ENCODE results near the gene ZFYVE9.
"Not testable (repeated sequence)": the region's sequence is repeated elsewhere in the genome, so short reads cannot be mapped to it uniquely, and the experiment has no call there.

Gene ZFYVE9

DNA sequence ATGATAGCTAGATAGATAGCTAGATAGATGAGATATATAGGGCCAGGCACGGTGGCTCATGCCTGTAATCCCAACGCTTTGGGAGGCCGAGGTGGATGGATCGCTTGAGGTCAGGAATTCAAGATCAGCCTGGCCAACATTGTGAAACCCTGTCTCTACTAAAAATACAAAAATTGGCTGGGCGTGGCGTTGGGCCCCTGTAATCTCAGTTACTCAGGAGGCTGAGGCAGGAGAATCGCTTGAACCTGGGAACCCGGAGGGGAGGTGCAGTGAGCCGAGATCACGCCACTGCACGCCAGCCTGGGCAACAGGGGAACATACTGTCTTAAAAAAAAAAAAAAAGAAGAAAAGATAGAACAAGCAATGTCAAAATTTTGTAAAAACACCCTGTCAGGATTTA lies 8.6 kb downstream of the ZFYVE9 start:
- not testable (repeated sequence) for FAIRE-seq

DNA sequence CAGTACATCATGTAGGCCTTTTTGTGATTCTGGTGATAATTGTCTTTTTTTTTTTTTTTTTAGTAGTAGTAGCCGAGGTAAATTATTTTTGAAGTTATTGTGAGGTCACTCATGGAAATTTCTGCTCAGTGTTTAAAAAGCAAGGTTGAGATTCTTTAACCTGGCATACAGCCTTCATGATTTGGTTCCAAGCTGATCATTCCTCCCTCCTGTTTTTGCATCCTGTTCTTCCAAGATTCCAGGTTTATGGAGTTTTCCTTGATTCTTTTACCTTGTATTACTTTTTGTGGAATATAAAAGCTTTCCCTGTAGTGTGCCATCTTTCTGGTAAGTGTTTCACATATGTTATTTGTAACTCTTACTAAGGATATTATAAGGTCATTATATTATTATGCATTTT lies 9.1 kb downstream of the ZFYVE9 start:
- FAIRE-seq, result no peak

DNA sequence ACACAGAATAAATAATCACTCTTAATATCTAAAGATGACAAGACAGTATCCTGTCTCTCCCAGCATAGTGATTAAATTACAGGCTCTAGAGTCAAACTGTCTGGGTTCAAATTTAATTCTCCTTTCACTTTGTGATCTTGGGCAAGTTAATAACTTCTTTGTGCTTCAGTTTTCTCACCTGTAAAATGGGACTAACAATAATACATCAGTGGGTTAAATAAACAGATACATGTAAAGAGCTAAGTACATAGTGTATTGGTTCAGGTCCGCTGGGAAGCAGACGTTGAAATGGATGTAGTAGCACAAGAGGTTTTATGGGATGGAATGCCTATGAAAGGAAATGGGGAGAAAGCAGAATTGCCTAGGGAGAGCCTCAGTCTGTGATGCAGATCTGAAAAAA lies 10.7 kb downstream of the ZFYVE9 start:
- FAIRE-seq, result no peak

DNA sequence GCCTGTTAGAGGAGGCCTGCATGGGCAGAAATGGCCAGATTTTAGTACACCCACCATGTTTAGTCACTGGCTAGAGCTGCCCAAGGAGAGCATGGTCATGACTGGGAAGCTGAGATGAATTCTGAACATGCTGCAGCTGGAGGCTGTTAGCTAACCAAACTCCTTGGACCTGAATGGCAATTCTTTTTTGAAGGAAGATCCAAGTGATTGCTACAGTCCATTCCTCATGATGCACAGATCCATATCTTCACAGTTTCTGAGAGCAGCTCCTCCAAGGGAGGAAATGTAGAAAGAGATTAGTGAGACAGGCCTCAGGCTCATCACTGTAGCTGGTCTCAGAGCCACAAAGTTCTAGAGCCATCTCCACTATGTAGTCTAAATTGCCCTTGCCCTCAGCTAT lies 11.1 kb downstream of the ZFYVE9 start:
- FAIRE-seq, result no peak

DNA sequence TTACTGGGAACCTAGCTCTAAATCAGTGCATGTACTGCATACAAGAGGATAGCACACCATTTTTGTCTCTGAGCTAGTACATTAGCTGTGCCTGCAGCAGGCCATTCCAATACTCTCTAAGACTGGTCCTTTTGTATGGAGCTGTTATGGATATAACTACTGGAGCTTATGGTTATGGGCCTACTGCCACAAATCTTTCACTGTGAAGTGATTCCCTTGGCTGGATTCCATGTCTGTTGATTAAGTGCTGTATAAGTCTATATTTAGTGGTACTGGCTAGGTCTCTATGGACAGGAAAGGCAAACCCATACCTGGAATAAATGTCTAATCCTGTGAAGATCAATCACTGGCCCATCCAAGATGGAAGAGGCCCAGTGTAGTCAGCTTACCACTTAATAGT lies 12.0 kb downstream of the ZFYVE9 start:
- FAIRE-seq, result no peak

DNA sequence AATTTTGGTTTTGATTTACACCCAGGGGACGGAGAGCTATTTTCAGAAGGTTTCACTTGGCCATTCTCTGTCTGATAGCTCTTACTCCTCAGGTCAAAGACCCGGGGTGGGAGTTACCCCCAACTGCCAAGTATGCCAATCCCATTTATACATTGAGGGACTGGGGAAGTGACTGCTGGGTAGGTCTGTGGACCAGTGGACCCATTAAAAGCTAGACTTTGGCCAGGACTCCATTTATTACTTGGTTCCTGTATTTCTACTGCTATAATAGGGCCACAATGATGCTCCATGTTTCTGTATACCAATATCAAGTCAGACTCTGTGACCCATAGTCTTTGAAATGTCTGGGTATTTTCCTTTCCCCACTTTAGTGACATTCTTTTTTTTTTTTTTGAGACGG lies 14.6 kb downstream of the ZFYVE9 start:
- no peak for FAIRE-seq

DNA sequence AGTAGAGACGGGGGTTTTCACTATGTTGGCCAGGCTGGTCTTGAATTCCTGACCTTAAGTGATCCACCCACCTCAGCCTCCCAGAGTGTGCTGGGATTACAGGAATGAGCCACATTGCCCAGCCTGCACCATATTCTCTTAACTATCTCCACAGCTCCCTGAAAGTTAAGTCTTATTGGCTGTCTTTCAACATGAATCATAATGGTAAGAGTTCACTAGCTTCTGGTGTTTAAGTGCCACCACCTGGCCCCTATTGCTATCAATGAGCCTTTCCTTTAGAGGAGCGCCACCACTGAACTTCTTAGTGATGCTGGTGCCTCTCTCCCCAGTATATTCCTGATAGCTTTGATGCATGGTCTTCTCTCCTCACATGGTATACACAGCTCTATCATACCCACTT lies 15.7 kb downstream of the ZFYVE9 start:
- FAIRE-seq, result no peak

DNA sequence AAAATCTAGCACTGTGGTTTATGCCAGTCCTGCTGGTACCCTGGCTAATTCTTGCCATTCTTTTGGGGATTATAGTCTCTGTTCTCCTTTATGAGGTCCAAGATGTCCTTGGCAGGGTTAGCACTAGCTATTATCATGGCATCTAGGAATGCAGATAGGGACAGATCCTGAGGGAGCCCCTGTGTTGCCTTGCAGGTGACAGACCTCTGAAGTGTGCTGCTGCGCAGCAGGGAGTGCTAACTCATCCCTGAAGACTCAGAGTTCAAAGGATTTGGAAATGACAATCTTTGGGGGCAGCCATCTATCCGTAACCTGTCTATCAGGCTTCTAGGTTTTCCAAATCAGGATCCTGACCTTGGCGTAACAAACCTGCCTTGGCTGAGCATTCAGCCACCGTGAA lies 16.3 kb downstream of the ZFYVE9 start:
- FAIRE-seq, result no peak

DNA sequence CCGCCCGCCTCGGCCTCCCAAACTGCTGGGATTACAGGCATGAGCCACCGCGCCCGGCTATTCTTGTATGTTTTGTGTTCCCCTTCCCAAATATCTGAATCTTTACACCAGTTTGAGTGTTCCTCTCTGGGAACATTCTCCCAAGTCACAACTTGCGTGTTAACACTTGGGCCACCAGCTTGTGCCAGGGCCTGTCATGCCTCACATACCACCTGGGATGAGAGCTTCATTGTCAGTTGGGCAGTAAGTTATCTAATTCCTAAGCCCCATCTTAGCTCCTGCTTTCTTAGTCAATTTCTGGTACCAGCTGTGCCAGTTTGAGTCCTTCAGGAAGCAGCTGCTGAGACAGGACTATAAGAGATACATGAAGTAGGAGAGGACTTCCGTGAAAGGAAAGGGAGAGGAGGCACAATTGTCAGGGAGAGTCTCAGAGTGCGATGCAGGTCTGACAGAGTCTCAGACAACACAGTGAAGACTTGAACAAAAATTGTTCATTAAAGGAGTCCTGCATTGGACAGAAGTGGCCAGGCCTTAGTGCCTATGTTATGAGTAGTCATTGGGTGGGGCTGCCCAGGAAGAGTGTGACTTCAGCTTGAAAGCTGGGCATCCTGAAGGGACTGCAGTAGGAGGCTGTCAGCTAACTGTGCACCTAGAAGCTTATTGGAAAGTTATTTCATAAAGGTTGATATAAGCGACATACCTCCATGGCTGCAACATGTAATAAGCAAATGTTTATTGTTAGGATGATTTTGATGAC lies 17.3 kb downstream of the ZFYVE9 start:
- FAIRE-seq, result no peak

DNA sequence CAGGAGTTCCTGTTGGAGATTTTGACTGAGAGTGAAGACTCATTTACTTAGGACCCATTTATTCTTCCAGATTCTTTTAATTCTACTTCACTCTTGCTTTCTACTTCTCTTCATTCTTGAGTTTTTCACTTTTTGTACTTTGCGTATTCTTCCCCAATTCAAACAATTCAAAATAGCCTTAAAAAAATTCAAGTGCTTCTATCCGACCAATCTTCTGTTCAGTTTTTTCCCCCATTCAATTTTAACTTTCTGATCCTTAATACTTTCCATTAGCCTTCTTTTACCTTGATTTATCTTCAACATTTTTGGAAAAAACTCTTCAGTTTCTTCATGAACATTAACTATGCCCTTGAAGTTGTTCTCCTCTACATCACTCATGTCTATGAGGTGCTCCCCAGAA lies 21.1 kb downstream of the ZFYVE9 start:
- FAIRE-seq, result no peak

DNA sequence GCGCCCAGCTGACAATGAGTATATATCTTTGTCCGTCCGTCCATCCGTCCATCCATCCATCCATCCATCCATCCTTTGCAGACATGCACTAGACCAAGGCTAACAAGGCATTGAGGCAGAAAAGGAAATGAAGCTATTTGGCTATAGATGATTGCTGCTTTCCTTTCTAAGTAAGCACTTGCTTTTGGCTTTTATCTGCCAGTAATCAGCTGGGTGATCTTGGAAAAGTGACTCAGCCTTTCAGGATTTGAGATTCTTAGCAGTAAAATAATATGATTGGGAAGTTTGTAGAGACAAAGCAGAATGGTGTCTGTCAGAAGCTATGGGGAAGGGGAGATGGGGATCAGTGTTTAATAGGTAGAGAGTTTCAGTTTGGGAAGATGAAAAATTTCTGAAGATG lies 22.7 kb downstream of the ZFYVE9 start:
- no peak for FAIRE-seq

DNA sequence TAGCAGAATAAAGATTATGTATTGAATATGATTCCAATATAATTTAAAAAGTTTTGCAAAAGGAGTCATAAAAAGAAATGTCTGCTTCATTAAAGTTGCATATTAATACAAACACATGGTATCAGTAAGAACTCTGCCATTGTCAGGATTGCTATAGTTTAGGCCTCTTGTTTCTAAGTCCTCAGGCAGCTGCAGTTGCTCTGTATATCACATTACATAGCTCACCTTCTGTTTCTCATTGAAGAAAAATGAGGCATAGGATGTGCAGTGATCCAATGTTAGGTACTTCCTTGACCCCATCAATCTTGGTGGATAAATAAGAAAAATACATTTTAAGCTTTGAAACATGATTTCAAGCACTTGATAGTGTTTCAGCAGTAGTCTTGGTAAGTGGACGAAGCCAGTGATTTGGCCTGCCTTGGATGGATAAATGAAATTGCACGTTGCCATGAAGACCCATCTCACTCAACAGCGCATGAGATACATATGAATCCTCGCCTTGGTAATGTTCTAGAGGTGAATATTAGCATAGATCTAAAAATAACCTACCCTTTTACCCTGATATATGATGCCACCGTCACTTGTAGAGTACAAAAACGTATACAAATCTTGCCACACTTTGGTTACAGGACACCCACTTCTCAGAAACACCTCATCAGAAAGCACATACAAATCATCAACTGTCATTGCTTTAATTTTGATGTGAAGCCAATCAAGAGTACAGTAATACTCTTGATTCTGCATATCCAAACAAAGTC lies 25.3 kb downstream of the ZFYVE9 start:
- FAIRE-seq, result no peak

DNA sequence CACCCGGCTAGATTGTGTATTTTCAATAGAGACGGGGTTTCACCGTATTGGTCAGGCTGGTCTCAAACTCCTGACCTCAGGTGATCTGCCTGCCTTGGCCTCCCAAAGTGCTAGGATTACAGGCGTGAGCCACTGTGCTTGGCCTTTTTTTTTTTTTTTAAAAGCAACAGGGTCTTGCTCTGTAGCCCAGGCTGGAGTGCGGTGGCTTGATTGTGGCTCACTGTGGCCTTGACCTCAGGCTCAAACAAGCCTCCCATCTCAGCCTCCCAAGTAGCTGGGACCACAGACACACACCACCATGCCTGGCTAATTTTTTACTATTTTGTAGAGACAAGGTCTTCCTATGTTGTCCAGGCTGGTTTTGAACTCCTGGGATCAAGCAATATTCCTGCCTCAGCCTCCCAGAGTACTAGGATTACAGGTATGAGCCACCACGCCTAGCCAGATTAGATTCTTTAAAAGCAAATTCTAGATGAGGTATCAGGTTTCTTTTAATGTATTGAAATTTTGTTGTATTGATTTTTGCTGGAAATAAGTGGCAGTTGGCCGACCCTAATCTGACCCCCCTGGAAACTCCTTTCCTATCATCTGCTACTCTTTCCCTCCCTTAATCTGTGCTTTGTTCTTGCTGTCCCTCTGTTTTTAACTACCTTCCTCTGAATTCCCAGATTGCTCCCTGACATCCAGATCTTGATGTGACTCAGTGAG lies 26.6 kb downstream of the ZFYVE9 start:
- no peak for FAIRE-seq

DNA sequence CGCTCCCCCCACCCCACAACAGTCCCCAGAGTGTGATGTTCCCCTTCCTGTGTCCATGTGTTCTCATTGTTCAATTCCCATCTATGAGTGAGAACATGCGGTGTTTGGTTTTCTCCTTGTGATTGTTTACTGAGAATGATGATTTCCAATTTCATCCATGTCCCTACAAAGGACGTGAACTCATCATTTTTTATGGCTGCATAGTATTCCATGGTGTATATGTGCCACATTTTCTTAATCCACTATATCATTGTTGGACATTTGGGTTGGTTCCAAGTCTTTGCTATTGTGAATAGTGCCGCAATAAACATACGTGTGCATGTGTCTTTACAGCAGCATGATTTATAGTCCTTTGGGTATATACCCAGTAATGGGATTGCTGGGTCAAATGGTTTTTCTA lies 29.3 kb downstream of the ZFYVE9 start:
- FAIRE-seq, result not testable (repeated sequence)

DNA sequence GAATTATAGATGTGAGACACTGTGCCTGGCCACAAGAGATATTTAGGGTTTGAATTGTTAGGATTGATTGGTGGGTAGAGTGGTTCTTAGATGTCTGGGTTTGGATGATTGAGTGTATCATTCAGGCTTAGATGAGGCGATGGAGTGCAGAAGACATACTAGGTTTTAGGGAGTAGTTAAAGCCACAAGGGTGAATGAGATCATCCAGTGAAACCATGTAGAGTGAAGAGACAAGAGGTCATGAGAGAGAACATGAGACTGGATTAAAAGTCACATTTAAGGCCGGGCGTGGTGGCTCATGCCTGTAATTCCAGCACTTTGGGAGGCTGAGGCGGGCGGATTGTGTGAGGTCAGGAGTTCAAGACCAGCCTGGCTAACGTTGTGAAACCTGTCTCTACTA lies 37.2 kb downstream of the ZFYVE9 start:
- FAIRE-seq, result no peak

DNA sequence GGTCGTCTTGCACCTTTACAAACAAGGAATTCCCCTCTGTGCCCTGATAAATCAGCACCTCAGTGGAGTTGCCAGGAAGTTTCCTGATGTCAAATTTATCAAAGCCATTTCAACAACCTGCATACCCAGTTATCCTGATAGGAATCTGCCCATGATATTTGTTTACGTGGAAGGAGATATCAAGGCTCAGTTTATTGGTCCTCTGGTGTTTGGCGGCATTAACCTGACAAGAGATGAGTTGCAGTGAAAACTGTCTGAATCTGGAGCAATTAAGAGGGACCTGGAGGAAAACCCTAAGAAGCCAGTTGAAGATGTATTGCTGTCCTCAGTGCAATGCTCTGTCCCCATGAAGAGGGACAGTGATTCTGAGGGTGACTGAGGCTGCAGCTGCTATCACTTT lies 38.3 kb downstream of the ZFYVE9 start:
- no peak for FAIRE-seq

DNA sequence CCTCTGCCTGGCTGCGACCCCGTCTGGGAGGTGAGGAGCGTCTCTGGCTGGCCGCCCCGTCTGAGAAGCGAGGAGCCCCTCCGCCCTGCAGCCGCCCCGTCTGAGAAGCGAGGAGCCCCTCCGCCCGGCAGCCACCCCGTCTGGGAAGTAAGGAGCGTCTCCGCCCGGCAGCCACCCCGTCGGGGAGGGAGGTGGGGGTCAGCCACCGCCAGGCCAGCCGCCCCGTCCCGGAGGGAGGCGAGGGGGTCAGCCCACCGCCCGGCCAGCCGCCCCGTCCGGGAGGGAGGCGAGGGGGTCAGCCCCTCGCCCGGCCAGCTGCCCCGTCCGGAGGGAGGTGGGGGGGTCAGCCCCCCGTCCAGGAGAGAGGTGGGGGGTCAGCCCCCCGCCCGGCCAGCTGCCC lies 39.9 kb downstream of the ZFYVE9 start:
- not testable (repeated sequence) for FAIRE-seq

DNA sequence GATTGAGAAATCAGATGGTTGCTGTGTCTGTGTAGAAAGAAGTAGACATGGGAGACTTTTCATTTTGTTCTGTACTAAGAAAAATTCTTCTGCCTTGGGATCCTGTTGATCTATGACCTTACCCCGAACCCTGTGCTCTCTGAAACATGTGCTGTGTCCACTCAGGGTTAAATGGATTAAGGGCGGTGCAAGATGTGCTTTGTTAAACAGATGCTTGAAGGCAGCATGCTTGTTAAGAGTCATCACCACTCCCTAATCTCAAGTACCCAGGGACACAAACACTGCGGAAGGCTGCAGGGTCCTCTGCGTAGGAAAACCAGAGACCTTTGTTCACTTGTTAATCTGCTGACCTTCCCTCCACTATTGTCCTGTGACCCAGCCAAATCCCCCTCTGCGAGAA lies 40.4 kb downstream of the ZFYVE9 start:
- FAIRE-seq, result not testable (repeated sequence)

DNA sequence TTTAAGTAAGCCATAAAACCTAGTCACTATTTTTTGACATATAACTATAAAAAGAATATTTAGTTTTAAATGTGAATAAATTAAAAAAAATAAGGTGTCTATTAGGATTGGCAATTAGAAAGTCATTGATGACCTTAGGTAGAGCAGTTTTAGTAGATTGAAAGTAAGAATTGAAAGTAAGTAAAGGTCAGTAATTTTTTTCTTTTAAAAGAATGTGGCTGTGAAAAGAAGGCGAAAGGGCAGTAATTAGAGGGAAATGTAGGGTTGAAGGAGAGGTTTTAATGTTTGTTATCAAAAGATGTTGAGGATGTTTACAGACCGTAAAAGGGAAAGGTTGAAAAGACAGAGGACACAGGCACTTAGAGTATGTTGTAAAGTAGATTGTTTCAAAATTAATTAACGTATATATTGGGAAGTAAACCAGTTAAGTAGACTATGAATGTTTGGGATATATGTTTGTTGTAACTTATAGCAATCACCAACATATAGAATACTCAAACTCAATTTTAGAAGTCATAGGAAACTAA lies 41.0 kb downstream of the ZFYVE9 start:
- FAIRE-seq, result no peak

DNA sequence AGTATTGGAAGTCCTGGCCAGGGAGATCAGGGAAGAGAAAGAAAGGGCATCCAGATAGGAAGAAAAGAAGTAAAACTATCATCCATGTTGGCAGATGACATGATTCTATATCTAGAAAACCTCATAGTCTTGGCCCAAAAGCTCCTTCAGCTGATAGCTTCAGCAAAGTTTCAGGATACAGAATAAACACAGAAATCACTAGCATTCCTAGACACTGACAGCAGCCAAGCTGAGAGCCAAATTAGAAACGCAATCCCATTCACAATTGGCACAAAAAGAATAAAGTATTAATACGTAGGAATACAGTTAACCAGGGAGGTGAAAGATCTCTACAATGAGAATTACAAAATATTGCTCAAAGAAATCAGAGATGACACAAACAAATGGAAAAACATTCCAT lies 44.6 kb downstream of the ZFYVE9 start:
- no peak for FAIRE-seq

DNA sequence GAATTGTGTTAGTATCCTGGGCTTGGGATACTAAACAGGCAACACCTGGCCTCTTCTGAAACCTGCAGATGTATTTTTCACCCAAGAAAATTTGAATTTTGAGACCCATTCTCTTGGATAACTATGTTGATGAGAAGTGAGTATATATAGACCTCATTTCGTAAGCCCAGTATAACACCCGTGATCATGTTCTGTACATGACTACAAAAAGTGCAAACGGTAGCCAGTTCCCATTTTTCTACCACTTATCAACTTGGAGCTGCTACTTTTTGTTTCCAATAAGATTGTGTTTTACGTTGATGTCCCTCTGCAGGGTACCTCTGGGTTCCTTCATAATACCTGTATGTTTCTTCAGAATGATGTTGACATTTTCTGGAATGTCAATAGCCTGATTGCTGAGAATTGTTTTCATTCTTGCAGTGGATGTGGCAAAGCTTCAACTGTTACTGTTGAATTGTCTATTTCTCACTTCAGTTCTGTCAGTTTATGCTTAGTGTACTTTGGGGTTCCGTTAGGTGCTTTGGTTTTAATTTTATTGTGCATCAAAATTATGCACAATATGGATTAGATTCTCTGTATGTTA lies 48.1 kb downstream of the ZFYVE9 start:
- FAIRE-seq, result no peak

DNA sequence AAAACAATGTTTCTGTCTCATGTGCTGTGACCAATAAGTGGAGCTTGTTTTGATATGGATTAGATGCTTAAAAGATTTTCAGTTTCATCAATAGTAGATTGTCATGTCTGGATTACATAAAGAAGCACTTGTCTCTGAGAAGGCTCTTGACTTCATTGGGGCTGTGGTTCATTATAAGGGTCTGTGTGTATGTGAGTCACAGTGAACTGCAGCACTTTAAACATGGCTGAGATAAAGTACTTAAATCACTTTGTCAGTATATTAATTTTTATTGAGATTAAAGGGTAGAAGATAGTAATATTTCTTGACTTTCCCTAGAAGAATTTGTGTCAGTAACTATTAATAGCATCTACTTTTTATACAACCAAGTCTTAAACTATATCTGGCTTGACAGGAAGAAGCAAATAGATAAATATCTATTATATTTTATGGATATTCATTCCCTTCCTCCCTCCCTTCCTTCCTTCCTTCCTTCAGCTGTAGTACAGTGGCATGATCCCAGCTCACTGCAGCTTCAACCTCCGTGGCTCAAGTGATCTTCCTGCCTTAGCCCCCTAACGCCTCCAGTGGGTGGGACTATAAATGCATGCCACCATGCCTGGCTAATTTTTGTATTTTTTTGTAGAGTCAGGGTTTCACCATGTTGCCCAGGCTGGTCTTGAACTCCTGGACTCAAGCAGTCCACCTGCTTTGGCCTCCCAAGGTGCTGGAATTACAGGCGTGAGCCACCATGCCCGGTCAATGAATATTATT lies 48.8 kb downstream of the ZFYVE9 start:
- FAIRE-seq, result no peak

All from TTC549 (cell line).